Hematopoietic multipotent progenitor cell treated with erythropoietin and hydrocortisone succinate and interleukin-3 and kit ligand, for 15 days (in vitro differentiated cells): ENCODE data around the gene SLC47A2.

Experiments
- DNase-seq: peaks from one replicate; pipeline ENCODE4 v3.0.0-alpha.2; 2015; ENCODE audit warnings: low spot score

The SLC47A2 gene

DNA sequence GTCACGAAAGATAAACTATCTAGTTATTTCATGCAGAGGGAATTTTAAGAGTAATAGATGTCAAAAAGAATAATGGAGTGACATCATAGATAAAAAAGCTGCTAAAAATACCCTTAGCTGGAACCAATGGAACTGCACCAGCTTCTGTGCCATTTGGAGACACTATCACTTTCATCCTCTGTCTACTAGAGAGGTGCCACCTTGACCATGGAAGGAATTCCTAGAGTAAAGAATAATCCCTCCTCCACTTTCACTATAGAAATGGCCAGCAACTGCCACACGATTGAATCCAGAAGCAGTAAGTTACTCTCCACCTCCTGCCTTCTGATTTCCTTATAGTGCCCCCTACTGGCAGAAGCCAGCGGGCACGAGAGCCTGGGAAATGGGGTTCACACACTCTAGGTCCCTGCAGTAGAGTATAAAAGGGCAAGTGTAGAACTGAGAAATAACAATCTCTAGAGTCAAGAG lies 70.6 kb downstream of the SLC47A2 start:
- DNase-seq, result peak; percentile 56

DNA sequence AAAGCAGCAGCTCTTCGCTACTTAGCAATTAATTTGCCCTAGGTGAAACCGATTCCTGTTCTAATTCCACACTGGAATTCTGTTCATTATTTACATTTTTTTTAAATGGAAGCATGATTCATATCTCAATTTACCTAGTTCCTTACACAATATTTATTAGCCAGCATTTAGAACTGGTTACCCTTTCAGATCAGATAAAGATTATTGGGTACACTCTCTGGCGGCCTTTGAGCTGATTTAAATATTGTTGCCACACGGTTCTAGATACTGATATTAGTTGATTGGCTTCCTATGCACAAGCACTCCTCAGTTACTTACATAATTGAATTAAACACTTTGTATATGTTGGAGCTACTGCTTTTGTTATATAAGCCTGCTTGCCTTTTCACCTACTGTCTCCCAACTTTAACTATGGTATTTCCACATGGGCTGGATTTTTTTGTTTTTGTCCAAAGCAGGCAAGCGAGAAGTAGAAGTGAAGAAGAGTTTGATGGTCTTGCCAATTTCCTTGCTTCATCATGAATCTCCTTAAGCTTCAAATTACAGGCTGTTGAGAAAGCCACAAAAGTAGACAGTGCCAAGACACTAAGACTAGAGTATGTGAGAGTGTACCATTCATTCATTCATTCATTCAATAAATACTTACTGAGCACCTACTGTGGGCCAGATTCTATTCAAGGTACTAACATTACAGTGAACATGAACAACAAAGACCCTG lies 71.7 kb downstream of the SLC47A2 start:
- DNase-seq, result no peak

DNA sequence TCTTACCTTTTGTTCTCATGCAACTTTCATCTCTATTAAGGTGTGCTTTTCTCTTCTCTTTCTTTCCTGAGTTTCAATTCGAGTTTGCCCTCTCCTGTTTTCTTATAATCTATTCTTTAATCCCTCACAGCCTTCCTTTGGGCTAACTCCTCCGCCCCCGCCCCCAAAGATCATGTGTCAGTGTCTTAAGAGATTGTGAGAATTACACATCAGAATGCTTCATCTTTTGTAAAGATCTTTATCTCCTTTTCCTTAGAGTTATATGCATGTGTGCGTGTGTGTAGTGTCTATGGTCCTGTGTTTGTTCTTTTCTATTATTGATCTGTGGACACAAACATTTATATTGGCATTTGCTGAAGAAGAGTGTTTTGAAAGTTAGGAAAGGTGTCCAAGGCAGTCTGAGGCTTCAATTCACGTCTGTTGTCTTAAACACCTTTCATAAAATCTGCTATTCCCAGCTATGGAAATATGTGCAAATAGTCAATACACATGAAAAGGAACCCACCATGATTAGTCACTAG lies 74.0 kb downstream of the SLC47A2 start:
- no peak for DNase-seq

DNA sequence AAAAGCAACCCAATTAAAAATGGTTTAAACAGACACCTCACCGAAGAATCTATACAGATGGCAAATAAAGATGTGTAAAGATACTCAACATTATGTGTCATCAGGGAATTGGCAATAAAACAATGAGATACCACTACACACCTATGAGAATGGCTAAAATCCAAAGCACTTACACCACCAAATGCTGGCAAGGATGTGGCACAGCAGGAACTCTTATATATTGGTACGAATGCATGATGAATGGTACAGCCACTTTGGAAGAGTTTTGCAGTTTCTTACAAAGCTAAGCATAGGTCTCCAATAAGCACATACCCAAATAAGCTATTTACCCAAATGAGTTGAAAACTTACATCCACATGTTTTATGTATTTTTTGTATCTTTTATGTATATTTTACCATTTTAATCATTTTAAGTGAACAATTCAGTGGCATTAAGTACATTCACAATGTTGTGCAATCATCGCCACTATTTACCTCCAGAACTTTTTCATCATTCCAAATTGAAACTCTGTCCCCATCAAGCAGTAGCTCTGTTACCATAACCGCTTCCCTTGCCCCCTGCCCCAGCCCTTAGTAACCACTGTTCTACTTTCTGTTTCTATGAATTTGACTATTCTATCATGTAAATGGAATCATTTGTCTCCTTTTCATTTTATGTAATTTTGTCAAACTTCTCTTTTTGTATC lies 74.6 kb downstream of the SLC47A2 start:
- DNase-seq, result no peak

DNA sequence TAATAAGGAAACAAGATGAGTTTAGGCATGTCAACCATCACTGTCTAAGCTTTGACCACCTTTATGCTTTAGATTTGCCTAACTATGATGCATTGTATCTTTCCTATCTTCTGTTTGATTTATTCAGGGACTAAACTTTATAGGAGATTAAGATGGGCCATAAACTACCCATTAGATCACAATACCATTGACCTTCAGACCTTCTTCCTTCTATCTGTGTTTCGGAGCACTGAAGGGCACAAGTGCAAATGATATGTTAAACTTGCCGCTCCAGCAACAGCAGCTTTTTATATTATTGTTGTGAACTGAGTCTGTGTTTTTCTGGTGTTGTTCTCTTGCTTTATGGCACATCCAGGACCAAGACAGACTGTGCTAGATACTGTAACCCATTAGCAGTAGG lies 84.5 kb downstream of the SLC47A2 start:
- DNase-seq, result no peak

DNA sequence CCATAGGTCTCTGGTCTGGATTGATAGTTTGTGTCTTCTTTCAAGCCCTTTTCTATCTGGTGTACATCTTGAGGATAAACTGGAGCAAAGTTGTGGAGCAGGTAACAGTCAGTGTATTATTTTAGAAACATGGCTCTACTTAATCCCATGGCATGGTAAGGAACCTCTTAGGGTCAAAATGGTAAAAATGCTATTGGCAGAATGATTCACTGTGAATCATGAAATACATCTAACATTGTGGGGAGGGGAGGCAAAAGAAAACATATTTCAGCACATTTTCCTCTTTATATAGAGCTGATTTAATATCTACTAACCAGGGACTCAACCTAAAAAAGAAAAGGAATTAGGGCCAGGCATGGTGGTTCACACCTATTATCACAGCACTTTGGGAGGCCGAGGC lies 85.7 kb downstream of the SLC47A2 start:
- DNase-seq, result no peak

DNA sequence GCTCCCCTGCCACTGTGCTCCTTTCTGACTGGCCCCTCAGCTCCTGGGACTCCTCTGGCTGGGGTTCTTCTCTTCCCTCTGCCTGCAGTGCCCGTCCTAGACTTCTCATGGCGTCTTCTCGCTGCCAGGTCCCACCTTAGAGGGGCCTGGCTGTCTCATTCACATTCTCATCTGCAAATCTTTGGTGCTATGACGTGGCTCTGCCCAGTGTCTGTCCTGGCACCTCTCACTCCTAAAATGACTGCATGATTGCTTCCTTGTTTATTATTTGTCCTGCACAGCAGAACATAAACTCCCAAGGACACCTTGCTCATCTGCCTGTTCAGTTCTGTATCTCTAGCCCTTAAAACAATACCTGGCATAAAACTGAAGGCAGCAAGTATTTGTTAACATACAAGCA lies 86.3 kb downstream of the SLC47A2 start:
- no peak for DNase-seq

DNA sequence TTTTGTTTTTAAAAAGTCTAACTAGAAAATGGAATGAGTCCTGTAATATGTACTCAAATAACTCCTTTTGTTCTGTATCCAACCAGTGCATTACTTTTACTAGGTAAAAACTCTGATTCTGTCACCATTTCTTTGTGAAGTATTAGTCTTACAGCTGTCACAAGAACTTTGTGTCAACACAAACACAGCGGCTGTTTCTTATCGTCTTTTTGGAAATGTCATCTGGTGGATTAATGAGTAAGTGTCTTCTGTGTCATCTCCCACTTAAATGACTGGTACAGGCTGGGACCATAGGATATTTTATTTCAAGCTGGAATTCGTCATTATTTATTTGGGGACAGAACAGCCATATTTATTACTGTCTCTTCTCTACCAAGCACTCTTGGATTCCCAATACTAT lies 86.9 kb downstream of the SLC47A2 start:
- DNase-seq, result no peak
